A673 (cell line): ENCODE data around the gene PSMB5.

Experiments used
- CTCF ChIP-seq: fragments of 300-800, 200-600 bp; sonication (generic); conservative IDR thresholded peaks from 2 replicates; pipeline ENCODE4 v1.5.1; 2017; ENCODE audit warnings: low read depth, mild to moderate bottlenecking, antibody characterized with exemption, low read length, moderate library complexity, mixed read lengths
- EZH2 ChIP-seq: fragments of 200-600 bp; sonication (generic); IDR thresholded peaks from 2 replicates; pipeline ENCODE4 v1.6.1; 2017; ENCODE audit warnings: borderline replicate concordance, low read depth, mild to moderate bottlenecking, mixed read lengths, antibody characterized with exemption, low read length; ENCODE audit not compliant: poor library complexity, severe bottlenecking

- TF ChIP-seq CTCF, result no peak
- TF ChIP-seq EZH2, result no peak
Measured at GRCh38 chr14:23020143-23021128, 14.3 kb downstream of the PSMB5 start.
